HG02938 (cell line): ENCODE measurements around the gene SEMA3G.

Experiments
- ATAC-seq: cut with Tn5 transposase; IDR thresholded peaks from one replicate; pipeline ENCODE4 v1.9.1; 2021; ENCODE audit warnings: mild to moderate bottlenecking, moderate library complexity; ENCODE audit not compliant: unreplicated experiment

Gene SEMA3G

GRCh38 chr3:52396907-52397591, 47.9 kb downstream of the SEMA3G start:
- no peak for ATAC-seq

GRCh38 chr3:52396011-52396906, 48.6 kb downstream of the SEMA3G start:
- no peak for ATAC-seq

- no peak for ATAC-seq
Observed at GRCh38 chr3:52395503-52395865, 49.4 kb downstream of the SEMA3G start.

- no peak for ATAC-seq
Observed at GRCh38 chr3:52394751-52395502, 50.0 kb downstream of the SEMA3G start.

DNA sequence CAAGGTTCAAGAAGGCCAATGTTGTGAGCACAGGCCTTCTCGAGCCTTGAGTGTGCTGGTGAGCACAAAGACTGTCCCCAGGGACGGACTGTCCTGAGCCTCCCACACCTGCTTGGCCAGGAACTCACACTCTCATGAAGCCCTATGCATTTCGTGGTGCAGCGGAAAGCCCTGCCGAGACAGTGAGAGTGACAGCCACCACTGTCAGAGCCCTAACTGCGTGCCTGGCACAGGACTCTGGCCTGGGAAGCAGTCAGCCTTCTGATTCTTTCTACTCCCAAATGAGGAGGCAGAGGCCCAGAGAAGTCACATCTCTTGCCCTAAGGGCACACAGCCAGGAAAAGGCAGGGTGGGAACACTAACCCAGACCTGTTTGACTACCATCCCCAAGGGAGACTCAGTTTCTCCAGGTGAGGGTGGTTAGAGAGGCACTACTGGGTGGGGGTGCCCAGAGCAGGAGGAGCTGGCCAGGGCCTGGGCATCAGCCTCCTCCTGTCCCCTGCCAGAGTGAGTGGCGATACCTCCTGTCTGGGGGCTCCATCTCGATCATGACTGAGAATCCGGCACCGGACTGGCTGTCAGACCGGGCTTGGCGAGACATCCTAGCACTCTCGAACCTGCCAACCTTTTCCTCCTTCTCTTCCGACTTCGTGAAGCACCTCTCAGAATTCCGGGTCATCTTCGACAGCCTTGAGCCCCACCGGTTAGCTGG, 50.8 kb downstream of the SEMA3G start:
- no peak for ATAC-seq

DNA sequence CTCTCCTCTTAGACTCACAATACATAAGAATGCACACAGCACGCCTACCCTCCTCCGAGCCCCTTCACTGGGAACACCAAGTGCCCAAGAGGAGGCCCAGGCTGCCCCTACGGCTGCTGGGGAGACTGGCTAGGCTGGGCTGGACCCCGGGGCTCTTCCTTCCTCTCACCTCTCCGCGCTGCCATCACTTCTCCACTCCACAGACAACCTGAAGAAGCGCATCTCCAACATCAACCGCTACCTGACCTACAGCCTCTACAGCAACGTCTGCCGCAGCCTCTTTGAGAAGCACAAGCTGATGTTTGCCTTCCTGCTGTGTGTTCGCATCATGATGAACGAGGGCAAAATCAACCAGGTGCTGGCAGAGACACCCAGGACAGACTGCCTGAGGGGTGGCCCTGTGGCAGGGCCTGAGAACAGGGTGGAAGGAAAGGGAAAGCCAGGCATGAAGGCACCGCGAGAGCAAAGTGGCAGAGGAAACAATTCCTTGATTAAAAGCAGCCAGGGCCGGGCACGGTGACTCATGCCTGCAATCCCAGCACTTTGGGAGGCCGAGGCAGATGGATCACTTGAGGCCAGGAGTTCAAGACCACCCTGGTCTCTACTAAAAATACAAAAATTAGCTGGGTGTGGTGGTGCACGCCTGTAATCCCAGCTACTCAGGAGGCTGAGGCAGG, 51.6 kb downstream of the SEMA3G start:
- ATAC-seq = no peak

- no peak for ATAC-seq
Observed at GRCh38 chr3:52392216-52392930, 52.5 kb downstream of the SEMA3G start.

DNA sequence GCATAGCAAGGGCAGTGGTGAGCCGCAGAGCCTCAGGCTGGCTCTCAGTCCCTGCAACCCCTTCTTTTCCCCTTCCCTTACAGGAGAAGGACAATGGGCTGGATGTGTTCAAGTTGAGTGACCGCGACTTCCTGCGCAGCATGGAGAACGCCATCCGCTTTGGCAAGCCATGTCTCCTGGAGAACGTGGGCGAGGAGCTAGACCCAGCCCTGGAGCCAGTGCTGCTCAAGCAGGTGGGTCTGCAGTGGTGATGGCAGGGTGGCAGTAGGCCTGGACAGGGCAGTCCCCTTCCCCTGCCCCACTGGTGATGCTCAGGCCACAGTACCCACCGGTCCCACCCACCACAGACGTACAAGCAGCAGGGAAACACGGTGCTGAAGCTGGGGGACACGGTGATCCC, 53.8 kb downstream of the SEMA3G start:
- ATAC-seq = no peak

GRCh38 chr3:52388933-52389332, 56.0 kb downstream of the SEMA3G start:
- no peak for ATAC-seq

GRCh38 chr3:52388348-52388821, 56.5 kb downstream of the SEMA3G start:
- no peak for ATAC-seq

DNA sequence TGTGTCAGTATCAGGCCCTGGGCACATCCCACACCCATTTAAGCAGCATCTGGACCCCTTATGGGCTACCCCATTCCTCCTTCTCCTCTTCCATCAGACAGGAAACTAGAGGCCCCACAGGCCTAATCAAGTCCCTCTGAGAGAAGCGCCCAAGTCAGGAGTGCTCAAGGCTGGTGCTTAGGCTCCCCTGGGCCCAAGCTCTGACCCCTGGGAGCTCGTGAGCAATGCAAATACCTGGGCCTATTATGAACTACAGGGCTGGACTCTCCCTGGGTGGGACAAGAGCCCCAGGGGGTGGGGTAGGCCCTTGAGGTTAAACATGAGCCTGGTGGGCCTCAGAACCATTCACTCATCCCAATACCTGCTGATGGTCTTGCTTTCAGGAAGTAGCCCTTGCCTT, 57.4 kb downstream of the SEMA3G start:
- ATAC-seq = no peak

- no peak for ATAC-seq
Observed at GRCh38 chr3:52385157-52385556, 59.7 kb downstream of the SEMA3G start.

DNA sequence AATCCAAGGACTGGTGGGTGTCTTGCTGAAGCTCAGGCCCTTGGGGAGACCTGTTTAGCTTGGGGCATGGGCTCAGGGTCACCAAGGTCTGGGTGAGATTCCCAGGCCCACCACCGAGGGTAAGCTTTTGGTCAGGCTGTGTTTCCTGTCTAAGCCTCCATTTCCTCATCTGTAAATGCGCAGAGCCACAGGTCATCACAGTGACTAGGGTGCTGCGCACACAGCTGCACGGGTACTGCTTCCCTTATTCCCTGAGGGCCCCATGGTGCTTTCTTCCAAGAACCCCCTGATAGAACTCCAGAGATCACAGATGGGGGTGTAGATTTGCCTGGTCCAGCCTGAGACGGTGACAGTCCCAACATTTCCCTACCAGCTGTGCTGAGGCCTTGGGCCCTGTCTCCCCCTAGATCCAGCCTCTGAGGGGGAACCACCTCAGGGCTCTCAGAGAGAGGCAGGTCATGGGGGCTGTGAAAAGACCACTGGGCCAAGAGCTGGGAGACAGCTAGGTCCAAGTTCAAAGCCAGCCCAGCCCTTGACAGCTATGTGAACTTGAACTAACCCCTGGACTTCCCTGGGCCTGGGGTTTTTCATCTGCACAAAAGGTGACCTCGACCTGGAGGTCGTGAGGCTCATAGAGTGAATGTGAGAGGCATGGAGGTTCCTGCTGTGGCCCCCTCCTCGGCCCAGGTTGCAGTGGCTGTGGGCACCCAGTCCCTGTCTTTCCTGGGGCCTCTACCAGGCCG, 60.7 kb downstream of the SEMA3G start:
- ATAC-seq = no peak

- ATAC-seq = no peak
Observed at GRCh38 chr3:52383446-52383845, 61.5 kb downstream of the SEMA3G start.
